Skeletal muscle satellite cell (primary cell): ENCODE data around the gene PSORS1C1.

Experiments
- H3K27me3 ChIP-seq: 2 replicates; pipeline ENCODE4 v1.7.0; 2013; ENCODE audit warnings: low read length; ENCODE audit not compliant: control insufficient read depth, insufficient read depth
- H3K36me3 ChIP-seq: 2 replicates; pipeline ENCODE4 v1.7.0; 2013; ENCODE audit warnings: mild to moderate bottlenecking, control low read depth, low read length; ENCODE audit not compliant: insufficient read depth
- H3K4me1 ChIP-seq: 2 replicates; pipeline ENCODE4 v1.7.0; 2013; ENCODE audit warnings: low read length; ENCODE audit not compliant: control insufficient read depth, insufficient read depth
- H3K4me2 ChIP-seq: 2 replicates; pipeline ENCODE4 v1.7.0; 2013; ENCODE audit warnings: mild to moderate bottlenecking, low read length
- H3K4me3 ChIP-seq: 2 replicates; pipeline ENCODE4 v1.7.0; 2013; ENCODE audit warnings: low read length
- H3K9ac ChIP-seq: 2 replicates; pipeline ENCODE4 v1.7.0; 2013; ENCODE audit warnings: mild to moderate bottlenecking, low read depth, low read length, moderate library complexity
- H3K9me3 ChIP-seq: replicated peaks from 2 replicates; pipeline ENCODE4 v1.7.0; 2013; ENCODE audit warnings: mild to moderate bottlenecking, control low read depth, low read length

PSORS1C1 gene

GRCh38 chr6:31098449-31098938 lies 16.1 kb upstream of the PSORS1C1 start:
- no peak overlapping the region for H3K9ac ChIP-seq
- no peaks in the 10 kb centered on the region for H3K27me3 ChIP-seq
- no peaks in the 10 kb centered on the region for H3K36me3 ChIP-seq

GRCh38 chr6:31103136-31103535 lies 11.5 kb upstream of the PSORS1C1 start:
- Histone ChIP-seq H3K9ac (no peak overlapping the region), H3K4me3 (no peak overlapping the region), H3K36me3 (no peaks in the 10 kb centered on the region), H3K9me3 (no peaks in the 10 kb centered on the region), H3K27me3 (peaks cover 11% of the 10 kb centered on the region), H3K4me2 (no peak overlapping the region), H3K4me1 (no peaks in the 10 kb centered on the region)

More at GRCh38 chr6:31098449-31098938, 16.1 kb upstream of the PSORS1C1 start:
- Histone ChIP-seq H3K4me2 (no peak overlapping the region), H3K4me1 (peaks cover 11% of the 10 kb centered on the region), H3K9me3 (no peaks in the 10 kb centered on the region), H3K4me3 (no peak overlapping the region)

- H3K4me2 ChIP-seq = no peak overlapping the region
- no peaks in the 10 kb centered on the region for H3K36me3 ChIP-seq
- H3K4me1 ChIP-seq = no peaks in the 10 kb centered on the region
- H3K9me3 ChIP-seq = no peaks in the 10 kb centered on the region
- no peak overlapping the region for H3K4me3 ChIP-seq
- H3K9ac ChIP-seq = no peak overlapping the region
- H3K27me3 ChIP-seq = peaks cover 20% of the 10 kb centered on the region
Observed at GRCh38 chr6:31107052-31107451, 7.5 kb upstream of the PSORS1C1 start.

GRCh38 chr6:31110825-31111582 lies 3.6 kb upstream of the PSORS1C1 start:
- Histone ChIP-seq H3K4me3 (no peak overlapping the region), H3K4me1 (peaks cover 23% of the 10 kb centered on the region), H3K9ac (no peak overlapping the region), H3K4me2 (no peak overlapping the region), H3K27me3 (peaks cover 20% of the 10 kb centered on the region), H3K9me3 (no peaks in the 10 kb centered on the region), H3K36me3 (no peaks in the 10 kb centered on the region)

- Histone ChIP-seq H3K9me3 (no peaks in the 10 kb centered on the region), H3K27me3 (peaks cover 17% of the 10 kb centered on the region), H3K9ac (no peak overlapping the region)
Observed at GRCh38 chr6:31111712-31112111, 2.9 kb upstream of the PSORS1C1 start.

GRCh38 chr6:31112478-31112877 lies 2.1 kb upstream of the PSORS1C1 start, which contains the start of gene C6orf15:
C6orf15 (minus strand) TSS chr6:31112575; CDS start chr6:31112555, 20 bp downstream.
- Histone ChIP-seq H3K36me3 (no peaks in the 10 kb centered on the region), H3K4me3 (no peak within 1 kb of the TSS), H3K4me1 (peaks cover 23% of the 10 kb centered on the region), H3K27me3 (peaks cover 11% of the 10 kb centered on the region), H3K9ac (no peak within 1 kb of the TSS), H3K9me3 (no peaks in the 10 kb centered on the region), H3K4me2 (no peak within 1 kb of the TSS)

More at GRCh38 chr6:31111712-31112111, 2.9 kb upstream of the PSORS1C1 start:
- H3K4me2 ChIP-seq = no peak overlapping the region
- H3K4me3 ChIP-seq = no peak overlapping the region
- peaks cover 23% of the 10 kb centered on the region for H3K4me1 ChIP-seq
- no peaks in the 10 kb centered on the region for H3K36me3 ChIP-seq

- peak overlapping the region; percentile 27 for H3K9ac ChIP-seq
- peaks cover 23% of the 10 kb centered on the region for H3K4me1 ChIP-seq
- H3K4me2 ChIP-seq = peak overlapping the region; percentile 66
- no peaks in the 10 kb centered on the region for H3K36me3 ChIP-seq
- peaks cover 9% of the 10 kb centered on the region for H3K27me3 ChIP-seq
- peak overlapping the region; percentile 30 for H3K4me3 ChIP-seq
- no peaks in the 10 kb centered on the region for H3K9me3 ChIP-seq
Observed at GRCh38 chr6:31113861-31114540, 599 bp upstream of the PSORS1C1 start.

- Histone ChIP-seq H3K4me2 (peak overlapping the region; percentile 66), H3K9ac (peak overlapping the region; percentile 71), H3K27me3 (no peaks in the 10 kb centered on the region), H3K36me3 (no peaks in the 10 kb centered on the region), H3K9me3 (no peaks in the 10 kb centered on the region), H3K4me3 (peak overlapping the region; percentile 50), H3K4me1 (peaks cover 23% of the 10 kb centered on the region)
Observed at GRCh38 chr6:31114970-31115849, 610 bp downstream of the PSORS1C1 start.

GRCh38 chr6:31115941-31116560 lies 1.5 kb downstream of the PSORS1C1 start:
- Histone ChIP-seq H3K4me1 (peaks cover 23% of the 10 kb centered on the region), H3K4me3 (no peak overlapping the region), H3K36me3 (no peaks in the 10 kb centered on the region), H3K9me3 (no peaks in the 10 kb centered on the region), H3K4me2 (no peak overlapping the region), H3K9ac (no peak overlapping the region), H3K27me3 (no peaks in the 10 kb centered on the region)

GRCh38 chr6:31116661-31117385 lies 2.2 kb downstream of the PSORS1C1 start:
- no peak overlapping the region for H3K4me3 ChIP-seq
- peaks cover 23% of the 10 kb centered on the region for H3K4me1 ChIP-seq
- H3K4me2 ChIP-seq = peak overlapping the region; percentile 22

More at GRCh38 chr6:31116661-31117385, 2.2 kb downstream of the PSORS1C1 start:
- Histone ChIP-seq H3K9me3 (no peaks in the 10 kb centered on the region), H3K27me3 (no peaks in the 10 kb centered on the region), H3K9ac (no peak overlapping the region), H3K36me3 (no peaks in the 10 kb centered on the region)
